GM10266 (cell line): ENCODE data around the gene PLSCR1.

ENCODE experiments used
- DNase-seq: peaks from one replicate; pipeline ENCODE4 v3.0.0; 2012; ENCODE audit errors: extremely low spot score
- CTCF ChIP-seq: IDR thresholded peaks from 2 replicates; pipeline ENCODE4 v1.5.1; 2012; ENCODE audit warnings: mild to moderate bottlenecking, low read depth; ENCODE audit not compliant: control insufficient read depth, insufficient read depth; ENCODE audit errors: missing control alignments

PLSCR1 gene

GRCh38 chr3:146465693-146466465, 78.5 kb downstream of the PLSCR1 start:
- no peak for TF ChIP-seq CTCF
- no peak for DNase-seq
